ENCODE results near the gene OXER1. TPM values are rescaled to one million over a fixed set of nuclear protein-coding genes. Genes with fewer than 3 reads are reported as not detected.

Gene OXER1
- total RNA-seq, 2 experiments from 2014 or later, result not detected

DNA sequence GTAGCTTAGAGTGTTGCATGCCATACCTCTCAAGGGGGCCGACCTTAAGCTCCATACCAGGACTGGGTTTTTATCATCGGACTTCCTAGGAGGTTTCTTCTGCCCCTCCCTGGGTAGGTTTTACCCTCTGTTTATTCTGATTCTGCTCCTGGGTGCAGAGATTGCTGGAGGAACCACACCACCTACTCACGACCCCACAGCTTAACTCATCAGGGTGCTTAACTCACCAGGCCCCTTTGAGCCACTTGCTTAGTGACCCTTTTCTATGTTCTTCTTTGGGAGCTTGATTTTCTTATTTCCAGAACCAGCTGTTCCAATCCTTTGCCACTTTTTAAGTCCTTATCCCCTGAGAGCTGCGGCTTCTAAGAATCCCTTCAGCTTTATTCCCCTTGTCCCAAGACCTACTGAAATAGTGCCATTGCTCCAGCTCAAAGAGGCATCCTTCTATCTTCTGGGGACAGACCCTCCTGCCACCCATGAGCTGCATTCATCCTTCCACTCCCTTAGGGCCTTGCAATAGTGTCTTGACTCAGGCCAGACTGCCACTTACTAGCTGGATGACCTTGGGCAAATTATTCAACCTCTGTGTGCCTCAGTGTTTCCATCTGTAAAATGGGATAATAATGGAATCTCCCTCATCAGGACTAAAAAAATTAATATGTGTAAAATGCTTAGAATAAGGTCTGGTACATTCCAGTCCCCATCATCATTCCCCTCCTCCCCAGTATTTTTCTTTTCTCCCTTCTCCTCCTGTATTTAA, 5.8 kb downstream of the OXER1 start:
- CTCF ChIA-PET (ENCODE audit: unreplicated experiment), result no interaction called here
- DNase-seq (ENCODE audit: low spot score), result no peak

DNA sequence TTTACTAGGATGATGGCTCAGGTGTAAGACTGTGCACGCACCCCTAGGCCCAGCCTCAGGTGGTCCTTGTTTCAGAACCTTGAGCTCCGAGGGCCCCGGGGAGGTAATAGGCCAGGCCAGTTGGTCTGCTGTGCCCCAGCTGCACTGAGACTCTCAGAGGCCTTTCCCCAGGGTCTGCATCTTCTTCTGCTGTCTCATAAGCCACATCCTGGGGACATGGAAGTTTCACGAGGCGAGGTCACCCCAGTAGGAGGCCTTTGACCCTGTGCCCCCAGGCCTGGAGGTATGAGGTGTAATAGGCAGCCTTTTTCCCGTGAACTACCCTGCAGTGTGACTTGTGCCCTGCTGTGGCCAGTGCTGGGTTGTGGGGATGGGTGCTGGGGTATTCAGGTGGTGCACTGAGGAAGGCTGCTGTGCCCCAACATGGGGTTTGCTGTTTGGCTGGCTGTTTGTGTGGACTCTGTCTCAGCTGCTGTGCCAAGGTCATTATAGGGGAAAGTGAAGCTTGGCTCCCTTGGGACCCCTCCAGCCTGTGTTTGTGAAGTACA, 6.9 kb downstream of the OXER1 start:
- intact Hi-C loops (cut with micrococcal nuclease; ENCODE audit: unreplicated experiment), result no loop called here
- Histone ChIP-seq H3K79me2 (ENCODE audit: insufficient read depth, low read depth, low read length) (no peaks in the 10 kb centered on the region), H3K27ac (ENCODE audit: low read depth, low read length, poor library complexity, severe bottlenecking) (no peak overlapping the region), H3K4me1 (ENCODE audit: insufficient read depth, low read length, poor library complexity, severe bottlenecking) (peaks cover 11% of the 10 kb centered on the region), H3K4me3 (ENCODE audit: low read depth, low read length, poor library complexity, severe bottlenecking) (no peak overlapping the region), H2AFZ (ENCODE audit: low read length) (no peak overlapping the region), H3K36me3 (ENCODE audit: insufficient read depth, low read length) (peaks cover 40% of the 10 kb centered on the region), H3K9me3 (ENCODE audit: low read length) (no peaks in the 10 kb centered on the region), H3K9me2 (ENCODE audit: insufficient read depth, low read length) (no peaks in the 10 kb centered on the region), H4K20me1 (ENCODE audit: insufficient read depth, low read length) (no peaks in the 10 kb centered on the region), H3K4me2 (ENCODE audit: low read length) (no peak overlapping the region)
- no TSS peak for BruUV-seq (replicated peaks)
- ChIA-PET POLR2A (no interaction called here), CTCF (ENCODE audit: unreplicated experiment) (no interaction called here)
- no peak for TF ChIP-seq EZH2phosphoT487 (IDR thresholded peaks at IDR 0.05; ENCODE audit: borderline replicate concordance, low read depth, low read length)
- TF ChIP-seq, protein P1, sequence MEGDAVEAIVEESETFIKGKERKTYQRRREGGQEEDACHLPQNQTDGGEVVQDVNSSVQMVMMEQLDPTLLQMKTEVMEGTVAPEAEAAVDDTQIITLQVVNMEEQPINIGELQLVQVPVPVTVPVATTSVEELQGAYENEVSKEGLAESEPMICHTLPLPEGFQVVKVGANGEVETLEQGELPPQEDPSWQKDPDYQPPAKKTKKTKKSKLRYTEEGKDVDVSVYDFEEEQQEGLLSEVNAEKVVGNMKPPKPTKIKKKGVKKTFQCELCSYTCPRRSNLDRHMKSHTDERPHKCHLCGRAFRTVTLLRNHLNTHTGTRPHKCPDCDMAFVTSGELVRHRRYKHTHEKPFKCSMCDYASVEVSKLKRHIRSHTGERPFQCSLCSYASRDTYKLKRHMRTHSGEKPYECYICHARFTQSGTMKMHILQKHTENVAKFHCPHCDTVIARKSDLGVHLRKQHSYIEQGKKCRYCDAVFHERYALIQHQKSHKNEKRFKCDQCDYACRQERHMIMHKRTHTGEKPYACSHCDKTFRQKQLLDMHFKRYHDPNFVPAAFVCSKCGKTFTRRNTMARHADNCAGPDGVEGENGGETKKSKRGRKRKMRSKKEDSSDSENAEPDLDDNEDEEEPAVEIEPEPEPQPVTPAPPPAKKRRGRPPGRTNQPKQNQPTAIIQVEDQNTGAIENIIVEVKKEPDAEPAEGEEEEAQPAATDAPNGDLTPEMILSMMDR (conservative IDR thresholded peaks at IDR 0.05; ENCODE audit: low read length), result no peak
- no peak for DNase-seq (ENCODE audit: low spot score)

More for the DNA sequence above, 5.8 kb downstream of the OXER1 start:
- Histone ChIP-seq H3K9me3 (ENCODE audit: low read length) (no peaks in the 10 kb centered on the region), H2AFZ (ENCODE audit: low read length) (no peak overlapping the region), H3K9me2 (ENCODE audit: insufficient read depth, low read length) (no peaks in the 10 kb centered on the region), H3K4me2 (ENCODE audit: low read length) (no peak overlapping the region), H3K27ac (ENCODE audit: low read depth, low read length, poor library complexity, severe bottlenecking) (no peak overlapping the region), H4K20me1 (ENCODE audit: insufficient read depth, low read length) (no peaks in the 10 kb centered on the region), H3K79me2 (ENCODE audit: insufficient read depth, low read depth, low read length) (no peaks in the 10 kb centered on the region), H3K36me3 (ENCODE audit: insufficient read depth, low read length) (peaks cover 33% of the 10 kb centered on the region), H3K4me1 (ENCODE audit: insufficient read depth, low read length, poor library complexity, severe bottlenecking) (no peaks in the 10 kb centered on the region), H3K4me3 (ENCODE audit: low read depth, low read length, poor library complexity, severe bottlenecking) (no peak overlapping the region)
- BruUV-seq (replicated peaks), result no TSS peak
- POLR2A ChIA-PET, result no interaction called here
- TF ChIP-seq, protein P1 (conservative IDR thresholded peaks at IDR 0.05; ENCODE audit: low read length), result no peak
- no peak for TF ChIP-seq EZH2phosphoT487 (IDR thresholded peaks at IDR 0.05; ENCODE audit: borderline replicate concordance, low read depth, low read length)
- intact Hi-C loops (cut with micrococcal nuclease; ENCODE audit: unreplicated experiment), result no loop called here

DNA sequence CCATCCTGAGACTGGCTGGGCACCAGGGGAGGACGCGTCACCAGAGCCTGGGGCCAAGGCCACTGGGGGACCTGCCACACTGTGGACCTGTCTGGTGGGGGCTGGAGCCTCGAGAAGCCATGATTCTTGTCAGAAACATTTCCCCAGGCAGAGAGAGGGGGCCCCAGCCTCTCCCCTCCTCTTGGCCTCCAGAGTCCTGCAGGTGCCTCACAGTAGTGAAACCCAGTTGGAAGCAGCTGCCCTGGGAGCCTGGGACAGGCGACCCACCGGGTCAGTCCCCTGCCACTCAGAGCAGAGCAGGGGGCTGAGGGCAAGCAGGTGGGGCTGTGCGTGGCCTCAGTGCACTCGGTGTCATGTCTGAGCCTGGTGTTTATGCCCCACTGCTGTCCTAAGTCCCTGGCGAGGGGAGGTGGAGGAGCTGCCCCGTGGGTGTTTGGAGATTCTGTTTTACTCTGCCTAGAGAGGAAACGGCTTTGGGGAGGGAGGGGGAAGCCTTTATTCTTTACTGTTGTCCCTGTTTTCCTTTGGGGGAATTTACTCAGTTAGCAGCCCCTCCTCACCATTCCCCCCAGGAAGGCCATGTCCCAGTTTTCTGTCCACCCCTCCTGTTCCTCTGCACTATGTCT, 7.7 kb downstream of the OXER1 start:
- no peak for DNase-seq (ENCODE audit: low spot score)
- POLR2A ChIA-PET, result no interaction called here
- BruUV-seq (replicated peaks), result no TSS peak

More for the DNA sequence above, 7.7 kb downstream of the OXER1 start:
- peaks cover 19% of the 10 kb centered on the region for H3K4me1 ChIP-seq (ENCODE audit: insufficient read depth, low read length, poor library complexity, severe bottlenecking)
- H4K20me1 ChIP-seq (ENCODE audit: insufficient read depth, low read length), result no peaks in the 10 kb centered on the region
- no peak overlapping the region for H3K4me2 ChIP-seq (ENCODE audit: low read length)
- intact Hi-C loops (cut with micrococcal nuclease; ENCODE audit: unreplicated experiment), result no loop called here
- CTCF ChIA-PET (ENCODE audit: unreplicated experiment), result no interaction called here
- peaks cover 48% of the 10 kb centered on the region for H3K36me3 ChIP-seq (ENCODE audit: insufficient read depth, low read length)
- no peaks in the 10 kb centered on the region for H3K9me3 ChIP-seq (ENCODE audit: low read length)
- no peak overlapping the region for H2AFZ ChIP-seq (ENCODE audit: low read length)
- H3K9me2 ChIP-seq (ENCODE audit: insufficient read depth, low read length), result no peaks in the 10 kb centered on the region
- no peak overlapping the region for H3K4me3 ChIP-seq (ENCODE audit: low read depth, low read length, poor library complexity, severe bottlenecking)
- H3K27ac ChIP-seq (ENCODE audit: low read depth, low read length, poor library complexity, severe bottlenecking), result no peak overlapping the region
- no peaks in the 10 kb centered on the region for H3K79me2 ChIP-seq (ENCODE audit: insufficient read depth, low read depth, low read length)
- no peak for TF ChIP-seq EZH2phosphoT487 (IDR thresholded peaks at IDR 0.05; ENCODE audit: borderline replicate concordance, low read depth, low read length)

Data from OCI-LY7 (cell line).